ENCODE data around the gene THBS3.

- TF ChIP-seq POLR2A (IDR thresholded peaks at IDR 0.05) (no peak), CTCF (IDR thresholded peaks at IDR 0.05) (no peak)
These were observed 40.2 kb upstream of the THBS3 start for GRCh38 chr1:155247667-155248553.
